GM12878 (cell line): ENCODE results near the gene RAI14.

Source experiments
- CBFB ChIP-seq: IDR thresholded peaks from 2 replicates; pipeline ENCODE4 v1.6.1; 2016; ENCODE audit warnings: antibody characterized with exemption, low read depth
- RFX5 ChIP-seq: IDR thresholded peaks from 2 replicates; pipeline ENCODE4 v1.6.1; 2011; ENCODE audit warnings: low read depth, low read length, improper control_type of control experiment
- TF ChIP-seq, protein P1 (sequence below), 3 experiments: IDR thresholded peaks in 2 of 3; conservative IDR thresholded peaks in 1 of 3; 2 replicates each; pipeline ENCODE4 v1.5.1; 2011; ENCODE audit warnings: low read depth in 3 of 3, low read length in 3 of 3, mild to moderate bottlenecking in 3 of 3, control low read depth in 2 of 3, moderate library complexity in 2 of 3, inconsistent platforms in 1 of 3, mixed read lengths in 1 of 3; ENCODE audit not compliant: control insufficient read depth in 2 of 3, insufficient read depth in 1 of 3; ENCODE audit errors: extremely low read depth in 1 of 3
- TF ChIP-seq, protein P2 (sequence below): fragments of 450-650 bp; conservative IDR thresholded peaks from 2 replicates; pipeline ENCODE4 v1.6.1; 2017; ENCODE audit warnings: mild to moderate bottlenecking, moderate library complexity

DNA sequence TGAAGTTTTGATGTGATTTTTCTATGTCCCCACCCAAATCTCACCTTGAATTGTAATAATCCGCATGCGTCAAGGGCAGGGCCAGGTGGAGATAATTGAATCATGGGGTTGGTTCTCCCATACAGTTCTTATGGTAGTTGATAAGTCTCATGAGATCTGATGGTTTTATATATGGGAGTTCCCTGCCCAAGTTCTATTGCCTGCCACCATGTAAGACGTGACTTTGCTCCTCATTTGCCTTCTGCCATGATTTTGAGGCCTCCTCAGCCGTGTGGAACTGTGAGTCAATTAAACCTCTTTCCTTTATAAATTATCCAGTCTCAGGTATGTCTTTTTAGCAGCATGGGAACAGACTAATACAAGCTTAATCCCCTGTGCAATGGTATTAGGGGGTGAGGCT is 25.5 kb upstream of the RAI14 start:
- TF ChIP-seq, protein P1, sequence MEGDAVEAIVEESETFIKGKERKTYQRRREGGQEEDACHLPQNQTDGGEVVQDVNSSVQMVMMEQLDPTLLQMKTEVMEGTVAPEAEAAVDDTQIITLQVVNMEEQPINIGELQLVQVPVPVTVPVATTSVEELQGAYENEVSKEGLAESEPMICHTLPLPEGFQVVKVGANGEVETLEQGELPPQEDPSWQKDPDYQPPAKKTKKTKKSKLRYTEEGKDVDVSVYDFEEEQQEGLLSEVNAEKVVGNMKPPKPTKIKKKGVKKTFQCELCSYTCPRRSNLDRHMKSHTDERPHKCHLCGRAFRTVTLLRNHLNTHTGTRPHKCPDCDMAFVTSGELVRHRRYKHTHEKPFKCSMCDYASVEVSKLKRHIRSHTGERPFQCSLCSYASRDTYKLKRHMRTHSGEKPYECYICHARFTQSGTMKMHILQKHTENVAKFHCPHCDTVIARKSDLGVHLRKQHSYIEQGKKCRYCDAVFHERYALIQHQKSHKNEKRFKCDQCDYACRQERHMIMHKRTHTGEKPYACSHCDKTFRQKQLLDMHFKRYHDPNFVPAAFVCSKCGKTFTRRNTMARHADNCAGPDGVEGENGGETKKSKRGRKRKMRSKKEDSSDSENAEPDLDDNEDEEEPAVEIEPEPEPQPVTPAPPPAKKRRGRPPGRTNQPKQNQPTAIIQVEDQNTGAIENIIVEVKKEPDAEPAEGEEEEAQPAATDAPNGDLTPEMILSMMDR (IDR thresholded peaks at IDR 0.05 in 2 of 3, conservative IDR thresholded peaks at IDR 0.05 in 1 of 3; ENCODE audit: control insufficient read depth in 2 of 3, extremely low read depth in 1 of 3, insufficient read depth in 1 of 3, low read depth in 3 of 3, low read length in 3 of 3), result no peak
- TF ChIP-seq CBFB (no peak), RFX5 (no peak)
- TF ChIP-seq, protein P2, sequence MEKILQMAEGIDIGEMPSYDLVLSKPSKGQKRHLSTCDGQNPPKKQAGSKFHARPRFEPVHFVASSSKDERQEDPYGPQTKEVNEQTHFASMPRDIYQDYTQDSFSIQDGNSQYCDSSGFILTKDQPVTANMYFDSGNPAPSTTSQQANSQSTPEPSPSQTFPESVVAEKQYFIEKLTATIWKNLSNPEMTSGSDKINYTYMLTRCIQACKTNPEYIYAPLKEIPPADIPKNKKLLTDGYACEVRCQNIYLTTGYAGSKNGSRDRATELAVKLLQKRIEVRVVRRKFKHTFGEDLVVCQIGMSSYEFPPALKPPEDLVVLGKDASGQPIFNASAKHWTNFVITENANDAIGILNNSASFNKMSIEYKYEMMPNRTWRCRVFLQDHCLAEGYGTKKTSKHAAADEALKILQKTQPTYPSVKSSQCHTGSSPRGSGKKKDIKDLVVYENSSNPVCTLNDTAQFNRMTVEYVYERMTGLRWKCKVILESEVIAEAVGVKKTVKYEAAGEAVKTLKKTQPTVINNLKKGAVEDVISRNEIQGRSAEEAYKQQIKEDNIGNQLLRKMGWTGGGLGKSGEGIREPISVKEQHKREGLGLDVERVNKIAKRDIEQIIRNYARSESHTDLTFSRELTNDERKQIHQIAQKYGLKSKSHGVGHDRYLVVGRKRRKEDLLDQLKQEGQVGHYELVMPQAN, result no peak
